ENCODE results near the gene IFNLR1.

The IFNLR1 gene

DNA sequence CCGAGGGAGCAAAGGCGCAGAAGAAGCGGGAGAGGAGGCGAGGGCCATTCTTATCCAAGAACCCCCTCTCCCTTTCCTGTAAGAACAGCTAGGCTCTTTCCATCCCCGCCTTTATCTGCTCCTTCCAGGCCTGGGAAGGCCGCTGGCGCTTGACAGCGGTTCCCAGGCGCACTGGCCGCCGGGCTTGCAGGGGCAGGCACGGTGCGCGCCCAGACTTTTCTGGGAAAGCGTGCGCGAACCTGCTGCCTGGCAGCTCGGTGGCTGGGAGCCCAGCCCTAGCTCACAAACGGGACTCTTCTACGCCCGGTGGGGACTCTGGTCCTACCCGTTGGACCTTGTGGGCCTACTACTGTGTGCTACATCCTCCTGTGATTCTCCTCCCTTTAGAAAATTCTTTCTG is 8.8 kb upstream of the IFNLR1 start:
- H3K27ac ChIP-seq: no peak overlapping the region
- TF ChIP-seq, protein P1, sequence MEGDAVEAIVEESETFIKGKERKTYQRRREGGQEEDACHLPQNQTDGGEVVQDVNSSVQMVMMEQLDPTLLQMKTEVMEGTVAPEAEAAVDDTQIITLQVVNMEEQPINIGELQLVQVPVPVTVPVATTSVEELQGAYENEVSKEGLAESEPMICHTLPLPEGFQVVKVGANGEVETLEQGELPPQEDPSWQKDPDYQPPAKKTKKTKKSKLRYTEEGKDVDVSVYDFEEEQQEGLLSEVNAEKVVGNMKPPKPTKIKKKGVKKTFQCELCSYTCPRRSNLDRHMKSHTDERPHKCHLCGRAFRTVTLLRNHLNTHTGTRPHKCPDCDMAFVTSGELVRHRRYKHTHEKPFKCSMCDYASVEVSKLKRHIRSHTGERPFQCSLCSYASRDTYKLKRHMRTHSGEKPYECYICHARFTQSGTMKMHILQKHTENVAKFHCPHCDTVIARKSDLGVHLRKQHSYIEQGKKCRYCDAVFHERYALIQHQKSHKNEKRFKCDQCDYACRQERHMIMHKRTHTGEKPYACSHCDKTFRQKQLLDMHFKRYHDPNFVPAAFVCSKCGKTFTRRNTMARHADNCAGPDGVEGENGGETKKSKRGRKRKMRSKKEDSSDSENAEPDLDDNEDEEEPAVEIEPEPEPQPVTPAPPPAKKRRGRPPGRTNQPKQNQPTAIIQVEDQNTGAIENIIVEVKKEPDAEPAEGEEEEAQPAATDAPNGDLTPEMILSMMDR (conservative IDR thresholded peaks at IDR 0.05): no peak

DNA sequence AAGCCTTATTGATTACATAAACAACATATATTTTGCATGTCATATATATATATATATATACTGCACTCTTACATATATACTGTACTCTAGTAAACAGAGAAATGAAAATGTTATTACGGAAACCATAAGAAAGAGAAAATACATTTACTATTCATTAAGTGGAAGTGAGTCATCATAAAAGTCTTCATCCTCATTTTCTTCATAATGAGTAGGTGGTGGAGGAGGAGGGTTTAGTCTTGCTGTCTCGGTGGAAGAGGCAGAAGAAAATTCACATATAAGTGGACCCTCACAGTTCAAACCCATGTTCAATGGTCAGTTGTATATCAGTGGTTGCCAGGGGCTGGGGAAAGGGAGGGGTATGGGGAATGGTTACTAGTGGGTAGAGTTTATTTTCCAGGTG is 8.0 kb upstream of the IFNLR1 start:
- no peak overlapping the region for H3K27ac ChIP-seq
- TF ChIP-seq, protein P1 (conservative IDR thresholded peaks at IDR 0.05): no peak

DNA sequence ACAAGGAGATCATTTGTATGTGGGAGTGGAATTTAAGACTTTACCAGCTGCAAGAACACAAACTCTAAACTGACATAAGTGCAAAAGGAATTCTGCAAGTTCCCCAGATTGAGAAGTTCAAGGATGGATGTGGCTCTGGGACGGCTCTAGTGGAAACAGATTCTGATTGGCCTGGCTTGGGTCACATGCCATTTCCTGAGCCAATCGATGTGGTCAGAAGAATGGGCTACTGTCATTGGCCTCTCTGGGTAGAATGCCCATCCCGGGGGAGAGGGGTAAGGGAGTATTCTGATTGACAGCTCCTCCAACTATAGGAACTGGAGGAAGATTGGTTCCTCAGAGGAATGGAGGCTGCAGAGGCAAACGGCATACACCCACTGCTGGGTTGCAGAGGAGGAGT is 6.0 kb upstream of the IFNLR1 start:
- no peak overlapping the region for H3K27ac ChIP-seq
- TF ChIP-seq, protein P1 (conservative IDR thresholded peaks at IDR 0.05): no peak

DNA sequence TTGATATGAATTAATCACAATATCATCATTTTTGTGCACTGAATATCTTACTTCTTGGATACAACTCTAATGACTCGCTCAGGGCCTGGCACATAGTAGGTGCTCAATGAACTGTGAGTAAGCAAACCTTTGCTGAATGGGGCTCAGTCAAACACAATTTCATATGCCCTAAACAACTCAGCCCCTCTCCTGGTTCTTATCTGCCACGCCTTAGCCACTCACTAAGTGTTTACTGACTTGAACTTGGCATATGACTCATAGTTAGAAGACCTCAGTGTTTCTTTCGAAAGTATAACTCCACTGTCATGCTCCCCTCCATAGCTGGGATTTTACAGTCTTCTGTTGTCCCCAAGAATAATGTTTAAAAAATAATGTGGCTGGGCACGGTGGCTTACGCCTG is 4.8 kb upstream of the IFNLR1 start:
- no peak overlapping the region for H3K27ac ChIP-seq
- TF ChIP-seq, protein P1 (conservative IDR thresholded peaks at IDR 0.05): no peak

DNA sequence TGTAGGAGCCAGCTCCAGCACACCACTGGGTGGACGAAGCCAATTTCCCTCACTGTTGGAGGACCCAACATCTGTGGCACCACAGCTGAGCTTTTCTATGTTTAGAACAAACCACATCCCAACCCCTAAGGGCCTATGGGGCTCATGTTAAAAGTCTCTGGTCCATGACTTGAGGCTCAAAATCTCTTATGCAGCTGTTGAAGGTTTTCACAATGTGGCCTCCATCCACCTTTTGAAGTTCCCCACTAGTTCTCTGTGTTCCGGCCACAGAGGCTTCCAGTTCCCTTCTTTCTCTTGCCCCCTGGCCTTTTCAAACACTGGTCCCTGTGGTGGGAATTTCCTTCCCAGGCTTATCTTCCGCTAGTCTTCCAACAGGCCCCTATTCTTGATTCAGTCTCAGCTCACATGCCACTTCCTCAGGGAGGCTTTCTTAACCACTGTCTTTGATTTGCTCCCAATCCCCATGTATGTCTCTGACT is 3.9 kb upstream of the IFNLR1 start:
- TF ChIP-seq, protein P1 (conservative IDR thresholded peaks at IDR 0.05): no peak
- H3K27ac ChIP-seq: no peak overlapping the region

DNA sequence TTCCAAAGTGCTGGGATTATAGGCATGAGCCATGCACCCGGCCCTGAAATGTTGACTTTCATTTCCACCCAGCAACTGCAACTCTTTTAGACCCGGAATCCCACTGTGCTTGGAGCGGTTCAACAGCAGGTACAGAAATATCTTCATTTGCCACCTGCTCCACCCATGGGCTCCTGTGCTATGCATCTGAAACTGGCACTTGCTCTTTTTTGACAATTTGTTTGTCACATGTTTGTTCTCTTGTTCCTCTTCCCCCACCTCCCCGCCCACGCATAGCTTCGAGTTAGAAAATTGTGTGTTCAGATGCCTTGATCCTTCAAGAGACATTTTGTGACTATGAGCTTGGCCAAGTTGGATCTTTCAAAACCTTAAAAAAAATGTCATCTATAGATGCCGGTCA is 2.4 kb upstream of the IFNLR1 start:
- no peak overlapping the region for H3K27ac ChIP-seq
- TF ChIP-seq, protein P1 (conservative IDR thresholded peaks at IDR 0.05): no peak

DNA sequence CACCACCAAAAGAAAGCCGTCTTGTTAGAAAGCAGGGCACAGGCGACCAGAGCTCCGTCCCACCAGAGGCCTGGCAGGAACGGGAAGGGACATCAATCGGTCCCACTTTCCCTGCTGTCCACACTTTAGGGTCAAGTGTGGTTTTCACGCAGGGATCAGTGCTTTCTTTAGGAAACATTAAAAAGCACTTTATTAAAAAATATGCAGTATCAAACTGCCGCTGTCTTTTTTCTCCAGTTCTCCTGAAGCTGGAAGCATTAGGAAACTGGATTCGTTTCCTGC is 437 bp downstream of the IFNLR1 start:
- TF ChIP-seq, protein P1 (conservative IDR thresholded peaks at IDR 0.05): no peak
- peak overlapping the region; percentile 77 for H3K27ac ChIP-seq

Measured in VCaP (cell line).